ENCODE results near the gene OSBPL5. TPM values are rescaled to one million over a fixed set of nuclear protein-coding genes. Genes with fewer than 3 reads are reported as not detected.

The OSBPL5 gene
- total RNA-seq, 1 donor from 2014 or later = 6.2 TPM

GRCh38 chr11:3046190-3046589 lies 118.9 kb downstream of the OSBPL5 start:
- peaks cover 35% of the 10 kb centered on the region for H3K79me2 ChIP-seq (ENCODE audit: low read depth)
- H3K27me3 ChIP-seq = no peaks in the 10 kb centered on the region
- no peak for TF ChIP-seq EZH2 (IDR thresholded peaks at IDR 0.05)
- TF ChIP-seq CTCF (IDR thresholded peaks at IDR 0.05) = peak; percentile 46
- TF ChIP-seq EZH2phosphoT487 (IDR thresholded peaks at IDR 0.05) = no peak
- H3K27ac ChIP-seq = no peak overlapping the region
- peak; percentile 46 for DNase-seq (ENCODE audit: low spot score)
- H3K4me3 ChIP-seq = no peak overlapping the region
- Mint-ChIP-seq H3K36me3 (peaks cover 3% of the 10 kb centered on the region), H3K27ac (no peak overlapping the region), H3K4me3 (no peak overlapping the region), H3K4me1 (peaks cover 11% of the 10 kb centered on the region), H3K9me3 (no peaks in the 10 kb centered on the region), H3K27me3 (ENCODE audit: insufficient read depth, low read depth) (peaks cover 9% of the 10 kb centered on the region)
- H3F3A ChIP-seq (ENCODE audit: low read depth) = no peaks in the 10 kb centered on the region
- H3K36me3 ChIP-seq = no peaks in the 10 kb centered on the region
- H3K9me3 ChIP-seq (ENCODE audit: low read depth) = no peaks in the 10 kb centered on the region
- H3K4me1 ChIP-seq = peaks cover 5% of the 10 kb centered on the region
- H2AFZ ChIP-seq (replicated peaks) = no peak overlapping the region
- no peak overlapping the region for H3K9ac ChIP-seq
- H4K20me1 ChIP-seq (ENCODE audit: low read depth) = no peaks in the 10 kb centered on the region
- no peak overlapping the region for H3K4me2 ChIP-seq

GRCh38 chr11:3044915-3045314 lies 120.2 kb downstream of the OSBPL5 start:
- DNase-seq (ENCODE audit: low spot score) = no peak

GRCh38 chr11:3044004-3044403 lies 121.1 kb downstream of the OSBPL5 start:
- Histone ChIP-seq H3K4me1 (no peaks in the 10 kb centered on the region), H3K79me2 (ENCODE audit: low read depth) (peaks cover 15% of the 10 kb centered on the region), H3K9me3 (ENCODE audit: low read depth) (no peaks in the 10 kb centered on the region), H4K20me1 (ENCODE audit: low read depth) (no peaks in the 10 kb centered on the region), H3K4me2 (no peak overlapping the region), H3K36me3 (no peaks in the 10 kb centered on the region), H2AFZ (replicated peaks) (no peak overlapping the region), H3K9ac (no peak overlapping the region), H3K27ac (no peak overlapping the region), H3F3A (ENCODE audit: low read depth) (no peaks in the 10 kb centered on the region), H3K27me3 (no peaks in the 10 kb centered on the region), H3K4me3 (no peak overlapping the region)
- no peak overlapping the region for H3K4me3 Mint-ChIP-seq
- no peaks in the 10 kb centered on the region for H3K9me3 Mint-ChIP-seq
- peaks cover 4% of the 10 kb centered on the region for H3K27me3 Mint-ChIP-seq (ENCODE audit: insufficient read depth, low read depth)
- peaks cover 3% of the 10 kb centered on the region for H3K36me3 Mint-ChIP-seq
- H3K27ac Mint-ChIP-seq = peak overlapping the region; percentile 66
- no peaks in the 10 kb centered on the region for H3K4me1 Mint-ChIP-seq
- no peak for TF ChIP-seq EZH2phosphoT487 (IDR thresholded peaks at IDR 0.05)
- no peak for TF ChIP-seq EZH2 (IDR thresholded peaks at IDR 0.05)
- no peak for TF ChIP-seq CTCF (IDR thresholded peaks at IDR 0.05)
- DNase-seq (ENCODE audit: low spot score) = no peak

More at GRCh38 chr11:3044915-3045314, 120.2 kb downstream of the OSBPL5 start:
- peaks cover 22% of the 10 kb centered on the region for H3K79me2 ChIP-seq (ENCODE audit: low read depth)
- H3K36me3 ChIP-seq = no peaks in the 10 kb centered on the region
- no peaks in the 10 kb centered on the region for H4K20me1 ChIP-seq (ENCODE audit: low read depth)
- peaks cover 4% of the 10 kb centered on the region for H3K4me1 Mint-ChIP-seq
- H3K4me3 ChIP-seq = no peak overlapping the region
- no peaks in the 10 kb centered on the region for H3F3A ChIP-seq (ENCODE audit: low read depth)
- no peak overlapping the region for H3K4me2 ChIP-seq
- H3K9ac ChIP-seq = no peak overlapping the region
- no peaks in the 10 kb centered on the region for H3K27me3 ChIP-seq
- peaks cover 6% of the 10 kb centered on the region for H3K27me3 Mint-ChIP-seq (ENCODE audit: insufficient read depth, low read depth)
- H3K36me3 Mint-ChIP-seq = peaks cover 3% of the 10 kb centered on the region
- TF ChIP-seq CTCF (IDR thresholded peaks at IDR 0.05) (no peak), EZH2 (IDR thresholded peaks at IDR 0.05) (no peak), EZH2phosphoT487 (IDR thresholded peaks at IDR 0.05) (no peak)
- H3K27ac ChIP-seq = no peak overlapping the region
- H3K9me3 Mint-ChIP-seq = no peaks in the 10 kb centered on the region
- no peak overlapping the region for H2AFZ ChIP-seq (replicated peaks)
- no peak overlapping the region for H3K27ac Mint-ChIP-seq
- H3K4me1 ChIP-seq = no peaks in the 10 kb centered on the region
- no peak overlapping the region for H3K4me3 Mint-ChIP-seq
- no peaks in the 10 kb centered on the region for H3K9me3 ChIP-seq (ENCODE audit: low read depth)
